ENCODE results near the gene STRN3.

- TF ChIP-seq, protein P1, sequence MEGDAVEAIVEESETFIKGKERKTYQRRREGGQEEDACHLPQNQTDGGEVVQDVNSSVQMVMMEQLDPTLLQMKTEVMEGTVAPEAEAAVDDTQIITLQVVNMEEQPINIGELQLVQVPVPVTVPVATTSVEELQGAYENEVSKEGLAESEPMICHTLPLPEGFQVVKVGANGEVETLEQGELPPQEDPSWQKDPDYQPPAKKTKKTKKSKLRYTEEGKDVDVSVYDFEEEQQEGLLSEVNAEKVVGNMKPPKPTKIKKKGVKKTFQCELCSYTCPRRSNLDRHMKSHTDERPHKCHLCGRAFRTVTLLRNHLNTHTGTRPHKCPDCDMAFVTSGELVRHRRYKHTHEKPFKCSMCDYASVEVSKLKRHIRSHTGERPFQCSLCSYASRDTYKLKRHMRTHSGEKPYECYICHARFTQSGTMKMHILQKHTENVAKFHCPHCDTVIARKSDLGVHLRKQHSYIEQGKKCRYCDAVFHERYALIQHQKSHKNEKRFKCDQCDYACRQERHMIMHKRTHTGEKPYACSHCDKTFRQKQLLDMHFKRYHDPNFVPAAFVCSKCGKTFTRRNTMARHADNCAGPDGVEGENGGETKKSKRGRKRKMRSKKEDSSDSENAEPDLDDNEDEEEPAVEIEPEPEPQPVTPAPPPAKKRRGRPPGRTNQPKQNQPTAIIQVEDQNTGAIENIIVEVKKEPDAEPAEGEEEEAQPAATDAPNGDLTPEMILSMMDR (IDR thresholded peaks at IDR 0.05), result no peak
- TF ChIP-seq POLR2A (IDR thresholded peaks at IDR 0.05), result no peak
Observed at GRCh38 chr14:31029016-31029970, 3.1 kb upstream of the STRN3 start.
